OCI-LY7 (cell line): ENCODE data around the gene HHLA2. TPM values are rescaled to one million over a fixed set of nuclear protein-coding genes. Genes with fewer than 3 reads are reported as not detected.

ENCODE experiments used
- BruUV-seq: library from RNA; stranded (reverse); fragments of 400-500 nt; replicated peaks from 2 replicates; lab custom pipeline; 2021; lab: Mats Ljungman, UMichigan
- CTCF ChIA-PET: fragments of 300-600 bp; sonication (Branson Sonifier 250); formaldehyde crosslinking; loops from one replicate; lab custom pipeline; 2022; ENCODE audit warnings: antibody characterized with exemption; ENCODE audit not compliant: unreplicated experiment; lab: Charles Lee
- POLR2A ChIA-PET: fragments of 300-600 bp; sonication (Branson Sonifier 250); formaldehyde crosslinking; loops from one replicate; lab custom pipeline; 2022; ENCODE audit warnings: antibody characterized with exemption; lab: Charles Lee
- DNase-seq: peaks from one replicate; pipeline ENCODE4 v3.0.0-alpha.2; 2015; ENCODE audit warnings: low spot score
- H2AFZ ChIP-seq: fragments of 200-600 bp; sonication (generic), shearing (Covaris generic); 2 replicates; pipeline ENCODE4 v1.6.1; 2014; ENCODE audit warnings: mild to moderate bottlenecking, antibody characterized with exemption, low read length, moderate library complexity
- H3K27ac ChIP-seq: fragments of 200-600 bp; sonication (generic); 2 replicates; pipeline ENCODE4 v1.5.1; 2014; ENCODE audit warnings: mixed run types, low read depth, mild to moderate bottlenecking, moderate library complexity, low read length, inconsistent platforms; ENCODE audit not compliant: poor library complexity, severe bottlenecking
- H3K36me3 ChIP-seq: fragments of 200-600 bp; sonication (generic); 2 replicates; pipeline ENCODE4 v1.6.1; 2014; ENCODE audit warnings: mild to moderate bottlenecking, antibody characterized with exemption, low read length, moderate library complexity, mixed read lengths; ENCODE audit not compliant: insufficient read depth
- H3K4me1 ChIP-seq: fragments of 200-600 bp; sonication (generic); 2 replicates; pipeline ENCODE4 v1.5.1; 2014; ENCODE audit warnings: mild to moderate bottlenecking, low read length; ENCODE audit not compliant: insufficient read depth, poor library complexity, severe bottlenecking
- H3K4me2 ChIP-seq: fragments of 200-600 bp; sonication (generic); 2 replicates; pipeline ENCODE4 v1.6.1; 2014; ENCODE audit warnings: mild to moderate bottlenecking, low read length
- H3K4me3 ChIP-seq: fragments of 200-600 bp; sonication (generic); 2 replicates; pipeline ENCODE4 v1.5.1; 2014; ENCODE audit warnings: mild to moderate bottlenecking, low read depth, low read length; ENCODE audit not compliant: poor library complexity, severe bottlenecking
- H3K79me2 ChIP-seq: fragments of 200-600 bp; sonication (generic); 2 replicates; pipeline ENCODE4 v1.6.1; 2016; ENCODE audit warnings: low read depth, mild to moderate bottlenecking, low read length, moderate library complexity, mixed read lengths; ENCODE audit not compliant: insufficient read depth
- H3K9me2 ChIP-seq: fragments of 200-600 bp; sonication (generic); 2 replicates; pipeline ENCODE4 v1.6.1; 2016; ENCODE audit warnings: mild to moderate bottlenecking, low read length, mixed read lengths; ENCODE audit not compliant: insufficient read depth
- H3K9me3 ChIP-seq: fragments of 200-600 bp; sonication (generic); 2 replicates; pipeline ENCODE4 v1.6.1; 2014; ENCODE audit warnings: mild to moderate bottlenecking, mixed run types, low read length, mixed read lengths
- H4K20me1 ChIP-seq: fragments of 200-600 bp; sonication (generic); 2 replicates; pipeline ENCODE4 v1.6.1; 2014; ENCODE audit warnings: mild to moderate bottlenecking, antibody characterized with exemption, low read length, moderate library complexity, mixed read lengths; ENCODE audit not compliant: insufficient read depth
- CTCF ChIP-seq: fragments of 200-600 bp; sonication (generic); conservative IDR thresholded peaks from 2 replicates; pipeline ENCODE4 v1.5.1; 2014; ENCODE audit warnings: mild to moderate bottlenecking, antibody characterized with exemption, low read length, moderate library complexity, mixed read lengths
- EZH2phosphoT487 ChIP-seq: fragments of 200-600 bp; sonication (generic); IDR thresholded peaks from 2 replicates; pipeline ENCODE4 v1.6.1; 2018; ENCODE audit warnings: low read depth, borderline replicate concordance, mild to moderate bottlenecking, mixed run types, antibody characterized with exemption, low read length, moderate library complexity, mixed read lengths
- intact Hi-C: fragments of 100-400 bp; cut with micrococcal nuclease; formaldehyde crosslinking; loops from one replicate; pipeline ENCODE4 v1.10.0; 2022; ENCODE audit not compliant: unreplicated experiment
- total RNA-seq, 2 experiments: library from RNA; depleted of rRNA in 1 of 2; stranded (reverse); fragments of >200 nt in 1 of 2; shearing (Covaris generic) in 1 of 2; gene quantifications; 2 replicates each; pipeline ENCODE4 v1.2.3, GENCODE V29; 2014 to 2022

Gene HHLA2
- total RNA-seq, 2 experiments from 2014 or later: not detected

- POLR2A ChIA-PET: interaction anchor here (1.1 kb wide), 1 partner anchor 113 kb away, joined by 3 read pairs; no protein-coding TSS in a partner anchor
- TF ChIP-seq EZH2phosphoT487: no peak
- no peak for TF ChIP-seq CTCF
- H3K4me3 ChIP-seq: no peak overlapping the region
- DNase-seq: no peak
- intact Hi-C loops: no loop called here
- no peak overlapping the region for H2AFZ ChIP-seq
- H3K79me2 ChIP-seq: no peaks in the 10 kb centered on the region
- CTCF ChIA-PET: no interaction called here
- H3K4me1 ChIP-seq: no peaks in the 10 kb centered on the region
- no peaks in the 10 kb centered on the region for H4K20me1 ChIP-seq
- no peak overlapping the region for H3K27ac ChIP-seq
- no peaks in the 10 kb centered on the region for H3K36me3 ChIP-seq
- no peaks in the 10 kb centered on the region for H3K9me2 ChIP-seq
- no TSS peak for BruUV-seq
- no peak overlapping the region for H3K4me2 ChIP-seq
- no peaks in the 10 kb centered on the region for H3K9me3 ChIP-seq
These were observed 6.2 kb downstream of the HHLA2 start for GRCh38 chr3:108302570-108302969.

GRCh38 chr3:108305484-108306172 is 9.3 kb downstream of the HHLA2 start:
- no peak for DNase-seq
- TF ChIP-seq EZH2phosphoT487 (no peak), CTCF (no peak; the same call in 1 of the 2 replicates)
- Histone ChIP-seq H3K27ac (no peak overlapping the region), H3K4me2 (no peak overlapping the region), H3K4me3 (no peak overlapping the region), H3K9me2 (no peaks in the 10 kb centered on the region), H3K4me1 (no peaks in the 10 kb centered on the region), H3K36me3 (no peaks in the 10 kb centered on the region), H4K20me1 (no peaks in the 10 kb centered on the region), H3K79me2 (no peaks in the 10 kb centered on the region), H2AFZ (no peak overlapping the region), H3K9me3 (no peaks in the 10 kb centered on the region)
- no TSS peak for BruUV-seq
- ChIA-PET CTCF (no interaction called here), POLR2A (no interaction called here)
- intact Hi-C loops: no loop called here

GRCh38 chr3:108311797-108312196 is 15.4 kb downstream of the HHLA2 start:
- Histone ChIP-seq H4K20me1 (no peaks in the 10 kb centered on the region), H3K4me1 (no peaks in the 10 kb centered on the region), H3K27ac (no peak overlapping the region), H3K4me3 (no peak overlapping the region), H3K9me3 (no peaks in the 10 kb centered on the region), H3K79me2 (no peaks in the 10 kb centered on the region), H3K4me2 (no peak overlapping the region), H2AFZ (no peak overlapping the region), H3K36me3 (no peaks in the 10 kb centered on the region), H3K9me2 (no peaks in the 10 kb centered on the region)
- TF ChIP-seq CTCF: no peak
- no peak for TF ChIP-seq EZH2phosphoT487
- intact Hi-C loops: no loop called here
- ChIA-PET CTCF (no interaction called here), POLR2A (interaction anchor here (1.1 kb wide), 1 partner anchor 18 kb away, joined by 3 read pairs; no protein-coding TSS in a partner anchor)
- BruUV-seq: no TSS peak
- no peak for DNase-seq
